ENCODE data around the gene C14orf180.

C14orf180 gene

GRCh38 chr14:104550340-104550860, 29.2 kb upstream of the C14orf180 start:
- Histone ChIP-seq H3K9me3 (ENCODE audit: control insufficient read depth in 2 of 2, low read length in 2 of 2) (no peaks in the 10 kb centered on the region), H3K9ac (ENCODE audit: low read depth in 1 of 2, low read length in 2 of 2) (no peak overlapping the region), H3K27me3 (ENCODE audit: control insufficient read depth in 2 of 2, insufficient read depth in 2 of 2, low read length in 2 of 2) (peaks cover 0 to 6% of the 10 kb centered on the region in 2 donors), H3K4me3 (ENCODE audit: low read length in 2 of 2) (no peak overlapping the region), H3K27ac (ENCODE audit: low read depth in 2 of 2, low read length in 2 of 2) (no peak overlapping the region), H3K4me1 (ENCODE audit: control insufficient read depth in 2 of 2, insufficient read depth in 2 of 2, low read length in 2 of 2) (no peaks in the 10 kb centered on the region), H3K36me3 (ENCODE audit: control insufficient read depth in 2 of 2, insufficient read depth in 2 of 2, low read length in 2 of 2) (no peaks in the 10 kb centered on the region)

- H3K27me3 ChIP-seq (ENCODE audit: control insufficient read depth in 2 of 2, insufficient read depth in 2 of 2, low read length in 2 of 2) = peaks cover 0 to 2% of the 10 kb centered on the region in 2 donors
These were observed 28.5 kb upstream of the C14orf180 start for GRCh38 chr14:104550861-104551728.

GRCh38 chr14:104551851-104552737, 27.5 kb upstream of the C14orf180 start:
- Histone ChIP-seq H3K36me3 (ENCODE audit: control insufficient read depth in 2 of 2, insufficient read depth in 2 of 2, low read length in 2 of 2) (no peaks in the 10 kb centered on the region), H3K9me3 (ENCODE audit: control insufficient read depth in 2 of 2, low read length in 2 of 2) (no peaks in the 10 kb centered on the region), H3K4me1 (ENCODE audit: control insufficient read depth in 2 of 2, insufficient read depth in 2 of 2, low read length in 2 of 2) (no peaks in the 10 kb centered on the region), H3K9ac (ENCODE audit: low read depth in 1 of 2, low read length in 2 of 2) (no peak overlapping the region), H3K4me3 (ENCODE audit: low read length in 2 of 2) (no peak overlapping the region), H3K27me3 (ENCODE audit: control insufficient read depth in 2 of 2, insufficient read depth in 2 of 2, low read length in 2 of 2) (no peaks in the 10 kb centered on the region), H3K27ac (ENCODE audit: low read depth in 2 of 2, low read length in 2 of 2) (no peak overlapping the region)

More at GRCh38 chr14:104550861-104551728, 28.5 kb upstream of the C14orf180 start:
- H3K27ac ChIP-seq (ENCODE audit: low read depth in 2 of 2, low read length in 2 of 2) = no peak overlapping the region
- H3K4me1 ChIP-seq (ENCODE audit: control insufficient read depth in 2 of 2, insufficient read depth in 2 of 2, low read length in 2 of 2) = no peaks in the 10 kb centered on the region
- no peaks in the 10 kb centered on the region for H3K36me3 ChIP-seq (ENCODE audit: control insufficient read depth in 2 of 2, insufficient read depth in 2 of 2, low read length in 2 of 2)
- H3K9me3 ChIP-seq (ENCODE audit: control insufficient read depth in 2 of 2, low read length in 2 of 2) = no peaks in the 10 kb centered on the region
- no peak overlapping the region for H3K9ac ChIP-seq (ENCODE audit: low read depth in 1 of 2, low read length in 2 of 2)
- no peak overlapping the region for H3K4me3 ChIP-seq (ENCODE audit: low read length in 2 of 2)

GRCh38 chr14:104552738-104553125, 26.8 kb upstream of the C14orf180 start:
- Histone ChIP-seq H3K27ac (ENCODE audit: low read depth in 2 of 2, low read length in 2 of 2) (no peak overlapping the region), H3K9ac (ENCODE audit: low read depth in 1 of 2, low read length in 2 of 2) (no peak overlapping the region), H3K9me3 (ENCODE audit: control insufficient read depth in 2 of 2, low read length in 2 of 2) (no peaks in the 10 kb centered on the region), H3K4me3 (ENCODE audit: low read length in 2 of 2) (no peak overlapping the region), H3K4me1 (ENCODE audit: control insufficient read depth in 2 of 2, insufficient read depth in 2 of 2, low read length in 2 of 2) (no peaks in the 10 kb centered on the region), H3K36me3 (ENCODE audit: control insufficient read depth in 2 of 2, insufficient read depth in 2 of 2, low read length in 2 of 2) (no peaks in the 10 kb centered on the region), H3K27me3 (ENCODE audit: control insufficient read depth in 2 of 2, insufficient read depth in 2 of 2, low read length in 2 of 2) (no peaks in the 10 kb centered on the region)

- Histone ChIP-seq H3K27me3 (ENCODE audit: control insufficient read depth in 2 of 2, insufficient read depth in 2 of 2, low read length in 2 of 2) (no peaks in the 10 kb centered on the region), H3K4me1 (ENCODE audit: control insufficient read depth in 2 of 2, insufficient read depth in 2 of 2, low read length in 2 of 2) (no peaks in the 10 kb centered on the region), H3K9ac (ENCODE audit: low read depth in 1 of 2, low read length in 2 of 2) (no peak overlapping the region), H3K36me3 (ENCODE audit: control insufficient read depth in 2 of 2, insufficient read depth in 2 of 2, low read length in 2 of 2) (no peaks in the 10 kb centered on the region), H3K4me3 (ENCODE audit: low read length in 2 of 2) (no peak overlapping the region), H3K27ac (ENCODE audit: low read depth in 2 of 2, low read length in 2 of 2) (no peak overlapping the region), H3K9me3 (ENCODE audit: control insufficient read depth in 2 of 2, low read length in 2 of 2) (no peaks in the 10 kb centered on the region)
These were observed 26.1 kb upstream of the C14orf180 start for GRCh38 chr14:104553166-104554087.

GRCh38 chr14:104554088-104554607, 25.4 kb upstream of the C14orf180 start:
- no peak overlapping the region for H3K9ac ChIP-seq (ENCODE audit: low read depth in 1 of 2, low read length in 2 of 2)
- H3K27me3 ChIP-seq (ENCODE audit: control insufficient read depth in 2 of 2, insufficient read depth in 2 of 2, low read length in 2 of 2) = no peaks in the 10 kb centered on the region
- H3K4me3 ChIP-seq (ENCODE audit: low read length in 2 of 2) = no peak overlapping the region
- no peaks in the 10 kb centered on the region for H3K4me1 ChIP-seq (ENCODE audit: control insufficient read depth in 2 of 2, insufficient read depth in 2 of 2, low read length in 2 of 2)
- no peaks in the 10 kb centered on the region for H3K9me3 ChIP-seq (ENCODE audit: control insufficient read depth in 2 of 2, low read length in 2 of 2)
- H3K36me3 ChIP-seq (ENCODE audit: control insufficient read depth in 2 of 2, insufficient read depth in 2 of 2, low read length in 2 of 2) = no peaks in the 10 kb centered on the region
- H3K27ac ChIP-seq (ENCODE audit: low read depth in 2 of 2, low read length in 2 of 2) = no peak overlapping the region

GRCh38 chr14:104554608-104555429, 24.7 kb upstream of the C14orf180 start:
- H3K9ac ChIP-seq (ENCODE audit: low read depth in 1 of 2, low read length in 2 of 2) = no peak overlapping the region
- H3K9me3 ChIP-seq (ENCODE audit: control insufficient read depth in 2 of 2, low read length in 2 of 2) = no peaks in the 10 kb centered on the region
- H3K4me3 ChIP-seq (ENCODE audit: low read length in 2 of 2) = no peak overlapping the region
- H3K4me1 ChIP-seq (ENCODE audit: control insufficient read depth in 2 of 2, insufficient read depth in 2 of 2, low read length in 2 of 2) = no peaks in the 10 kb centered on the region
- no peak overlapping the region for H3K27ac ChIP-seq (ENCODE audit: low read depth in 2 of 2, low read length in 2 of 2)
- no peaks in the 10 kb centered on the region for H3K36me3 ChIP-seq (ENCODE audit: control insufficient read depth in 2 of 2, insufficient read depth in 2 of 2, low read length in 2 of 2)
- H3K27me3 ChIP-seq (ENCODE audit: control insufficient read depth in 2 of 2, insufficient read depth in 2 of 2, low read length in 2 of 2) = no peaks in the 10 kb centered on the region

GRCh38 chr14:104555430-104556255, 23.9 kb upstream of the C14orf180 start:
- H3K36me3 ChIP-seq (ENCODE audit: control insufficient read depth in 2 of 2, insufficient read depth in 2 of 2, low read length in 2 of 2) = no peaks in the 10 kb centered on the region
- H3K27ac ChIP-seq (ENCODE audit: low read depth in 2 of 2, low read length in 2 of 2) = no peak overlapping the region
- H3K9ac ChIP-seq (ENCODE audit: low read depth in 1 of 2, low read length in 2 of 2) = no peak overlapping the region
- H3K27me3 ChIP-seq (ENCODE audit: control insufficient read depth in 2 of 2, insufficient read depth in 2 of 2, low read length in 2 of 2) = peaks cover 0 to 2% of the 10 kb centered on the region in 2 donors
- no peaks in the 10 kb centered on the region for H3K9me3 ChIP-seq (ENCODE audit: control insufficient read depth in 2 of 2, low read length in 2 of 2)
- H3K4me3 ChIP-seq (ENCODE audit: low read length in 2 of 2) = no peak overlapping the region
- H3K4me1 ChIP-seq (ENCODE audit: control insufficient read depth in 2 of 2, insufficient read depth in 2 of 2, low read length in 2 of 2) = no peaks in the 10 kb centered on the region

All from mucosa of rectum (tissue), 2 donors.